NB4 (cell line): Measurements from ENCODE around the gene TYMP.

Source experiments
- DNase-seq: peaks from one replicate; pipeline ENCODE4 v3.0.0; 2010; ENCODE audit warnings: low read depth
- H3K4me3 ChIP-seq: one replicate; pipeline ENCODE4 v1.5.1; 2011; ENCODE audit warnings: mild to moderate bottlenecking, low read depth, low read length, moderate library complexity
- MYC ChIP-seq: IDR thresholded peaks from 2 replicates; pipeline ENCODE4 v1.6.1; 2011; ENCODE audit warnings: low read depth, low read length
- POLR2A ChIP-seq: IDR thresholded peaks from 2 replicates; pipeline ENCODE4 v1.6.1; 2011; ENCODE audit warnings: mild to moderate bottlenecking; ENCODE audit not compliant: insufficient read length; ENCODE audit errors: extremely low read depth
- TF ChIP-seq, protein P1 (sequence below): IDR thresholded peaks from 2 replicates; pipeline ENCODE4 v1.6.1; 2011; ENCODE audit warnings: low read depth, low read length
- TF ChIP-seq, protein P2 (sequence below): IDR thresholded peaks from one replicate; pipeline ENCODE4 v1.5.1; 2012; ENCODE audit warnings: low read depth, low read length

The TYMP gene

DNA sequence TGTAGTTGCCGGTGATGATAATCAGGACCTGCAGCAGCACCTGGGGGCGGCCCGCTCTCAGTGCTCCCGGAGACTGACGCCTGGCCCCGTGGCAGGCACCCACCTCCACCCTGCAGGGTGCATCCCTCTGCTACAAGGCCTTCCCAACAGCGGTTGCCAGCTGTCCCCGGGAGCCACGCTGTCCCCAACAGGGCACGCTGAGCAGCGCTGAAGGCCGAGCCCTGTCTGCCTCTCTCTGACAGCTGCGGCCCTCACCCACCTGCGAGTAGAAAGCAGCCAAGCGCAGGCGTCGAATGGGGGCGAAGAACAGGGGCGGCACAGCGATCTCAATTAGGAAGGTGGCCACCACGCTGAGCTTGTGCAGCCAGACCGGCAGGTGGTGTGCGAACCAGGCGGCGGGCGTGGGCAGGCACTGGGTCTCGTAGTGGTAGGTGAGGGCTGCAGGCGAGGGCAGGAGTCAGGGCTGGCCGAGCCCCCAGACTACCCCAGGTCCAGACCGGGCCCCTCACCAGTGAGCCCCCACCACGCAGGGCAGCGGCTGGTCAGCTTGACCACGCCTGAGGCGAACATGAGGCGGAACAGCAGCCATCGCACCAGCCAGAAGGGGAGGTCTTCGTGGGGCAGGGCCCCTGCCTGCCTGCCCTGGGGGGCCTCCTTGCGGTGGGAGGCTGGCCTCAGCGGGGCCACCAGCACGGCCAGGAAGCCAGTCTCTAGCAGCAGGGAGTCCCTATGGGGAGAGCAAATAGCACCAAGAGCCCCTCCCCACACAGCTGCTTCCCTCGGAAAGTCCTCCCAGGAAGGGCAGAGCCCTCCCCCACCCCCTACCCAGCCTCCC, 23.8 kb downstream of the TYMP start:
- TF ChIP-seq, protein P1, sequence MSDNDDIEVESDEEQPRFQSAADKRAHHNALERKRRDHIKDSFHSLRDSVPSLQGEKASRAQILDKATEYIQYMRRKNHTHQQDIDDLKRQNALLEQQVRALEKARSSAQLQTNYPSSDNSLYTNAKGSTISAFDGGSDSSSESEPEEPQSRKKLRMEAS = no peak
- TF ChIP-seq MYC = no peak
- TF ChIP-seq, protein P2, sequence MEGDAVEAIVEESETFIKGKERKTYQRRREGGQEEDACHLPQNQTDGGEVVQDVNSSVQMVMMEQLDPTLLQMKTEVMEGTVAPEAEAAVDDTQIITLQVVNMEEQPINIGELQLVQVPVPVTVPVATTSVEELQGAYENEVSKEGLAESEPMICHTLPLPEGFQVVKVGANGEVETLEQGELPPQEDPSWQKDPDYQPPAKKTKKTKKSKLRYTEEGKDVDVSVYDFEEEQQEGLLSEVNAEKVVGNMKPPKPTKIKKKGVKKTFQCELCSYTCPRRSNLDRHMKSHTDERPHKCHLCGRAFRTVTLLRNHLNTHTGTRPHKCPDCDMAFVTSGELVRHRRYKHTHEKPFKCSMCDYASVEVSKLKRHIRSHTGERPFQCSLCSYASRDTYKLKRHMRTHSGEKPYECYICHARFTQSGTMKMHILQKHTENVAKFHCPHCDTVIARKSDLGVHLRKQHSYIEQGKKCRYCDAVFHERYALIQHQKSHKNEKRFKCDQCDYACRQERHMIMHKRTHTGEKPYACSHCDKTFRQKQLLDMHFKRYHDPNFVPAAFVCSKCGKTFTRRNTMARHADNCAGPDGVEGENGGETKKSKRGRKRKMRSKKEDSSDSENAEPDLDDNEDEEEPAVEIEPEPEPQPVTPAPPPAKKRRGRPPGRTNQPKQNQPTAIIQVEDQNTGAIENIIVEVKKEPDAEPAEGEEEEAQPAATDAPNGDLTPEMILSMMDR = no peak
- TF ChIP-seq POLR2A = no peak
- DNase-seq = no peak
- H3K4me3 ChIP-seq = no peak overlapping the region

DNA sequence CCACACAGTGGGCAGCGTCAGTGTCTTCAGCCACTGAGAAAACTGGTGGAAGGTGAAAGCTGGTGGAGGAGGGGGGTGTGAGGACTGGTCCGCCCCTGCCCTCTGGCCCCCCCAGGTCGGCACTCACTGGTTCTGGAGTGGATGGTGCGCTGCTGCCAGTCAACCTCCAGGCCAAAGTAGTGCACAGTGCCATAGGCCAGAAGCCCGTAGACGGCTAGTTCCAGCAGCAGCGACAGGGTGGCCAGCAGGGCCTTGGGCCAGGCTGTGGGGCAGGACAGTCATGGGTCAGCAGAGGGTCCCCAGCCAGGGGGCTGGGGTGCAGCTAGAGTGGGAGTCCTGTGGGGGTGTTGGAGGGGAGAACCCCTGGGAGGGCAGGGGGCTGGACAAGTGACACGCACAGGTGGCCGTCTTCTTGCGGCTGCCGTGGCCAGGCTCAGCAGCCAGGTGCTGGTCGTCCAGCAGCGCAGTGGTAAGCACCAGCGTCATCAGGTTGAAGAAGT, 24.5 kb downstream of the TYMP start:
- no peak for DNase-seq
- TF ChIP-seq, protein P2 = no peak
- TF ChIP-seq MYC (no peak), POLR2A (no peak)
- TF ChIP-seq, protein P1 = no peak
- no peak overlapping the region for H3K4me3 ChIP-seq

DNA sequence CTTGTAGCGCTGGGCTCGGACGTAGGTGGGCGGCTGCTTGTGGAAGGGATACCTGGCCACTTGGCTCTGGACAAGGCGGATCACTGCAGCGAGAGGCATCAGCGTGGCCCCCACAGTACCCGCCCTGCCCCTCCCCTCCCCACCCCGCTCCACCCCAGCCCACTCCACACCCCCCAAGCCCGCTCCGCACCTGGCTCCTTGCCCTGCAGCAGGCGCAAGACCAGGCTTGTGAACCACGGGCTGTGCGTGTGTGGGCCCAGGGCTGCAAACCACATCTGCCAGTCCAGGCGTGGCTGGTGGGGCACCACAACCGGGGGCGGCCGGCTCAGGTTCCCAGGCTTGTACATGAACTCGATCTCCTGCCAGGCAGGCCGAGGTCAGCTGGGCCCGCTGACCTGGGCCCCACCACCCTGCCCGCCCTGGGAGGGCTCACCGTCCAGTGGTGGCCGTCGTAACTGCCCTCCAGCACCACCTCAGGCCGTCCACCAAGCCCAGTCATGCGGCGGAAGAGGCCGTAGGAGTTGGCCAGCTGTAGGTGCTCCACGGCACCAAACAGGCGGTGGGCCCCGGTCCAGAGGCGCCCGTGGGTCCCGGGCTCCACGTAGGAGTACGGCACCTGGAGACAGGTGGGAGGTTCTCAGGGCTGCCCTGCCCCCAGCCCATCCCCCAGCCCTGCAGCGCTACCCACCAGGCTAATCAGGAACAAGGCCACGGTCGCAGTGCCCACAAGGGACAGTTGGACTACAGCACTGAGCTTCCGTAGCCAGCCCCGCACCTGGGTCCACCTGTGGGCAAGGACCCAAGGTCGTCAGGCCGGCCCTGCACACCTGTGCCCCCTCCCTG, 25.2 kb downstream of the TYMP start:
- TF ChIP-seq MYC (no peak), POLR2A (no peak)
- TF ChIP-seq, protein P2 = no peak
- TF ChIP-seq, protein P1 = no peak
- DNase-seq = no peak
- no peak overlapping the region for H3K4me3 ChIP-seq

DNA sequence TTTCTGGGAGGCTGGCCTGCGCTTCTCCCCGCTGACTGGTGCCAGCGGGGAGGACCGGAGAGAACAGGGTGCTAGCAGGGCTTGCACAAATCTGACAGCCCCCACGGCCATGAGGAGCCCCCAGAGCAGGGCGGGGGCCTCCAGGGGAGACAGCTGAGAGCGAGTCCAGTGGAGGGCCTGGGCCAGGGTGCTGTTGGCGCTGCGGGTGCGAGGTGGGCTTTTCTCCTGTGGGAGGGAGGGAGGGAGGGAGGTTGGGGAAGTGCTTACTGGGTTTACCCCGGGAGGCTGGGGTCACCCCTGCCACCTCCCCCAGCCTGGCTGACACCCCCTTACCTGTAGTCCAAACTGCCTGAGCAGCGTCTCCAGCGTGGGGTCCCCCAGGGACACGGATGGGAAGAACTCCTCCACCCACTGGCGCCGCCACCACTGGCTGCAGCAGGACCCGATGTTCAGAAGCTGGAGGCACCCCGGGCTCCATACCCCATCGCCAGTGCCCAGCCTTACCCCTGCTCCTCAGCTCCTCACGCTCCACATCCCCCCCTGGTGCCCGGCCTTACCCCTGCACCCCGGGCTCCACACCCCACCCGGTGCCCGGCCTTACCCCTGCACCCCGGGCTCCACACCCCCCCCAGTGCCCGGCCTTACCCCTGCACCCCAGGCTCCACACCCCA, 26.2 kb downstream of the TYMP start:
- DNase-seq = no peak
- no peak overlapping the region for H3K4me3 ChIP-seq
- TF ChIP-seq POLR2A = no peak
- TF ChIP-seq, protein P2 = no peak
- no peak for TF ChIP-seq MYC
- TF ChIP-seq, protein P1 = no peak

DNA sequence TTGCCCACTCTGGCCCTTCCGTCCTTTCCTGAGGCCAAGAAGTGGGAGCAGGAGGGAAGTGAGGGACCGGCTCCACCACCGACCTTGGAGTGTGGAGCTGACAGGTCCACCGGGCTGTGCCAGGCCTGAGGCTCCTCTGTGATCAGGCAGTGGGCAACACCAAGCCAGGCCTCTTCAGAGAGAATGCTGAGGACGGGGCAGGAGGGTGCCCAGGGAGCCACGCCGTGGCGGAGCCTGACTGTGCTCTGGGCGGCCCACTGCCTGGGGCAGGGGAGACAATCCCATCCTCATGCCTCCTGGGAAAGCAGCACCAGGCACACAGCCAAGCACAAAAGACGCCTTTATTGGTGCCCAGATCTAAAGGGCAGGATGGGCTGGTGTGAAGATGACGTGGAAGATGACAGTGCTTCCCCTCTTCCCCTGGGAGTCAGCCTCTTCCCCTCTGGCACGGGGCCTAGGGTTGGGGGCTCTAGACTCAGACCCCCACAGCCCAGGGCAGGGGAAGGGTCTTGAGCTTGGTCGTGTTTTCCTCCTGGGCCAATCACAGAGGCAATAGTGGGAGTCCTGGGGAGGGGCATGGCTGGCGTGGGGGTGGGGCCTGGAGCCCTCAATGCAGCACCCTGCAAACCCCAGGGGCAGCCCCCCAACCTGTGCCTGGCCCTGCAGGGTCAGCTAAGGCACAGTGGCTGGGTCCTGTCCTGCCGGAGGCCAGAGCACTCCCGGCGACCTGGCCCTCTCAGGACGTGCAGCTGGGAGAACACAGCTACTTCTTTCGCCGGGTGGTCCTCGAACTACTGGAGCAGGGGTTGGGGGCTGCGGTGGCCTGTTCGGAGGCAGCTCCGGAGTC, 27.0 kb downstream of the TYMP start:
- H3K4me3 ChIP-seq = no peak overlapping the region
- no peak for DNase-seq
- TF ChIP-seq, protein P2 = no peak
- TF ChIP-seq POLR2A = no peak
- no peak for TF ChIP-seq MYC
- TF ChIP-seq, protein P1 = no peak
